HG03039 (cell line): ENCODE data around the gene OR51V1.
A peak's percentile ranks its signal among the peaks of the same experiment; 100 is the strongest.

Experiments used
- ATAC-seq: cut with Tn5 transposase; IDR thresholded peaks from one replicate; pipeline ENCODE4 v1.9.1; 2021; ENCODE audit warnings: mild to moderate bottlenecking, moderate library complexity; ENCODE audit not compliant: unreplicated experiment

The OR51V1 gene

DNA sequence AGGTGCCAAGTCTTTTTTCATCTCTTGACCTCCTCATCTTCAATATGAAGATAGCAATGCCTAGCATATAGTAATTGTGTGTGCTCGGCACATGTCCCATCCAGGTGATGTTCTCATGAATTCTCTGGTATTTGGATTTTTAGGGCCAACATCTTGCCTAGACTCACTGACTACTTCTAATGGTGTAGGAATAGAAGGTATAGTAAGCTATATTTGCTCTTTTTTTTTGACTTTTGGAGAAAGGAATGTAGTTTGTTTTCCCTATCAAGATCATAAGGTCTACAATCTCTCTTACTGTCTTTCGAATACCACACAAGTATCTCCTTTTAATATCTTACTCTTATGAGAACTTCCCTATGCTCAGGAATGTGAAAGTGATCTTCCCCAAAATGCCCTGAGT is 30.6 kb upstream of the OR51V1 start:
- ATAC-seq, result no peak

GRCh38 chr11:5230266-5230665 is 29.8 kb upstream of the OR51V1 start:
- no peak for ATAC-seq

DNA sequence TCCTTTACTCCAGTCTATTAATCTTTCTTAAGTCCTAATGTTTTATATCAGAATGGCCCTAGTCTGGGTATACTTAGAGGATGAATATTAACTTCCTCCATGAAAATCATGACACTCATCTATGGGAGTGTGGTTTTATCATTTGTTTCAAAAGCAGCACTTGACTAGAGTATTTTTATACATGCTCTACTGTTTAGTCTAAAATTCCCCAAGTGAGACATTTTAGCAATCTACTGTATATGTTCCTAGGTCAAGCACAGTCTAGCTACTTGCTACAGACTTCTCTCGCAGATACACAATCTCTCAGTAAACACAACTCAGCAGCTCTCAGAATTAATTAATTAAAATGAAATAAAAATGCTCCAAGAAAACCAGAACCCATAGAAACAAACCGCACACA is 29.3 kb upstream of the OR51V1 start:
- no peak for ATAC-seq

- peak; percentile 57 for ATAC-seq
These were observed 28.9 kb upstream of the OR51V1 start for GRCh38 chr11:5229356-5229755.

DNA sequence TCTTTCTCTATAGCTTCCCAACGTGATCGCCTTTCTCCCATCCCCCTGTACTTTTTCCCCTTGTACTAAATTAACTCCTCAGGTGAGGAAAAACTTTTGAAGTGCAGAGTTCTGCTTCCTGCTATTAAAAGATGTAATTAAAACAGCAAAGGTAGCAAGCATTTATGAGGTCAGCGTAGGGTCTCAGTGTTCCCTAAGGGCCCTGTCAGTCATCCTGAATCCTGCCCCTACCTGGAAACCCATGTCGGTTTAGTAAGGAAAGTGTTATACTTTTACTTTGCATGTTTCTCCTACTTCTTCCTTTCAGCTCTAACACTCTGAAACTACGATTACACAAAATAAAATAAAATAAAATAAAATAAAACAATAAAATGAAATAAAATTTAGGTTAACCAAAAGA is 27.6 kb upstream of the OR51V1 start:
- ATAC-seq, result no peak

GRCh38 chr11:5227681-5228080 is 27.2 kb upstream of the OR51V1 start:
- no peak for ATAC-seq

DNA sequence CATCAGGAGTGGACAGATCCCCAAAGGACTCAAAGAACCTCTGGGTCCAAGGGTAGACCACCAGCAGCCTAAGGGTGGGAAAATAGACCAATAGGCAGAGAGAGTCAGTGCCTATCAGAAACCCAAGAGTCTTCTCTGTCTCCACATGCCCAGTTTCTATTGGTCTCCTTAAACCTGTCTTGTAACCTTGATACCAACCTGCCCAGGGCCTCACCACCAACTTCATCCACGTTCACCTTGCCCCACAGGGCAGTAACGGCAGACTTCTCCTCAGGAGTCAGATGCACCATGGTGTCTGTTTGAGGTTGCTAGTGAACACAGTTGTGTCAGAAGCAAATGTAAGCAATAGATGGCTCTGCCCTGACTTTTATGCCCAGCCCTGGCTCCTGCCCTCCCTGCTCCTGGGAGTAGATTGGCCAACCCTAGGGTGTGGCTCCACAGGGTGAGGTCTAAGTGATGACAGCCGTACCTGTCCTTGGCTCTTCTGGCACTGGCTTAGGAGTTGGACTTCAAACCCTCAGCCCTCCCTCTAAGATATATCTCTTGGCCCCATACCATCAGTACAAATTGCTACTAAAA is 26.3 kb upstream of the OR51V1 start, which contains the start of gene HBB:
Gene HBB, minus strand, starts transcription at position 340 of the 579 bp plus-strand sequence. Its CDS starts 50 bp downstream, at position 290.
- ATAC-seq, result no peak

DNA sequence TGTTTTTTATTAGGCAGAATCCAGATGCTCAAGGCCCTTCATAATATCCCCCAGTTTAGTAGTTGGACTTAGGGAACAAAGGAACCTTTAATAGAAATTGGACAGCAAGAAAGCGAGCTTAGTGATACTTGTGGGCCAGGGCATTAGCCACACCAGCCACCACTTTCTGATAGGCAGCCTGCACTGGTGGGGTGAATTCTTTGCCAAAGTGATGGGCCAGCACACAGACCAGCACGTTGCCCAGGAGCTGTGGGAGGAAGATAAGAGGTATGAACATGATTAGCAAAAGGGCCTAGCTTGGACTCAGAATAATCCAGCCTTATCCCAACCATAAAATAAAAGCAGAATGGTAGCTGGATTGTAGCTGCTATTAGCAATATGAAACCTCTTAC is 25.0 kb upstream of the OR51V1 start:
- no peak for ATAC-seq

GRCh38 chr11:5224538-5225479 is 24.3 kb upstream of the OR51V1 start:
- ATAC-seq, result no peak

GRCh38 chr11:5223686-5224085 is 23.2 kb upstream of the OR51V1 start:
- ATAC-seq, result no peak

- no peak for ATAC-seq
These were observed 22.7 kb upstream of the OR51V1 start for GRCh38 chr11:5223146-5223545.

GRCh38 chr11:5210376-5210885 is 9.9 kb upstream of the OR51V1 start:
- ATAC-seq, result no peak

GRCh38 chr11:5204787-5205186 is 4.3 kb upstream of the OR51V1 start:
- no peak for ATAC-seq

DNA sequence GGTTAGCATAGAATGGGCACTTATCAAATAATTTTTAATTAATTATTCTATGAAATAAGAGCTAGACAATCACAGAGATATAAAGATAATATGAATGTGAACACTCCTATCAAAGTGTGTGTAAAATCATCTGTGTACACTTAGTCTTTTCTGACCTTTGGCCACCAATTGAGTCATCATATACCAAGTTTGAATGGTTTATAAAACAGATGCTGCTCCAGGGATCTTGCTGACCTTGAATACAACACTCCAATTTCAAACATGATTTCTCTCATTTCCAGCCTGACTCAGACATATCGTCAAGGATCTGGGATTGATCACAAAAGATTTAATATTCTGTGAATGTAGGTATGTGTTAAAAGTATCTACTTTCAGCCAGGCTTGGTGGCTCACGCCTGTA is 2.9 kb upstream of the OR51V1 start:
- no peak for ATAC-seq

- no peak for ATAC-seq
These were observed 2.2 kb downstream of the OR51V1 start for GRCh38 chr11:5198285-5198684.

DNA sequence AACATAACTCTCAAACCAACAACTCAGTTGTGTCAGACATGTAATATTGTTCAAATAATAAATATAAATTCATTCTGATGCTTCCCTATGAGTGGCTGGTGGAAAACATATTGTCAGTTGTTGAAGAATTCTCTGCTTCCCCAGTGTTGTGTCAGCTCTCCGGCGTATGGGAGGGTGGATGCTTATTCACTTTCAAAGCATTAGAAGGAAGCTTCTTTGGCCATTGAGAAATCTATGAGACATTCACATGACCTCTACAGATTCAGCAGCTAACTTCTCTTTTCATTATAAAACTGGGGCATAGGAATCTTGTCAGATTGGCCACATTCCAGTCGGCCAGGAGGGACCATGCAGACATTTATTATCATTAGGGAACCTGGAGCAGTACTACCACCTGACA is 2.9 kb downstream of the OR51V1 start:
- no peak for ATAC-seq

DNA sequence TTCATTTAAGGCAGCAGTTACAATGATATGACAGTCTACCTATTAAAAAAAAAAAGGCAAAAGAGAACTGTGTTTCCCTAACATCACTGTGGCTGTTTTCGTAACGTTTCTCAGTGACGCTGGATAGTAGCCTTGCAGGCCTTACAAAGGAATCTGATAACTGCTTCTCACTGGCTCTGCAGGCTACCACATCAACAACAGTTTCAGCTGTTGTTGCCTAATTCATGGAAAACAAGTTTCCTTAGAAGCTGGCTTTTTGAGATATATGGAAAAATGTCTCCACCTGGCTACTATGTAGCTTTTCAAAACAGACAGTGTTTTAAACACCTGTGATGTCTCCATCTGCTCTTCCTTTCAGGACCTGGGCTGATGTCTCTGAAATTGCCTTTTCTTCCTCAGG is 3.8 kb downstream of the OR51V1 start:
- no peak for ATAC-seq

DNA sequence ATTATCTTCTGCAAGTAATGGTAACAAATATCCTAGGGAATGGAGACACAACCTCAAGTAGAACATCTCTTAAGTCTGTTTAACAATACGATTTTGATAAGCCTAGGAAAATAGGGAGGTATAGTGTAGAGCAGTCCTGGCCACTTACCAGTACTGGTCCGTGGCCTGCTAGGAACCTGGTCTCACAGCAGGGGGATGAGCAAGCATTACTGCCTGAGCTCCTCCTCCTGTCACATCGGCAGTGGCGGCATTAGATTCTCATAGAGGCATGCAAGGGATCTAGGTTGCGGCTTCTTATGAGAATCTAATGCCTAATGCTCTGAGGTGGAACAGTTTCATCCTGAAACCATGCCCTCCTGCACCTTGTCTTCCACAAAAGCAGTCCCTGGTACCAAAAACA is 4.4 kb downstream of the OR51V1 start:
- no peak for ATAC-seq

DNA sequence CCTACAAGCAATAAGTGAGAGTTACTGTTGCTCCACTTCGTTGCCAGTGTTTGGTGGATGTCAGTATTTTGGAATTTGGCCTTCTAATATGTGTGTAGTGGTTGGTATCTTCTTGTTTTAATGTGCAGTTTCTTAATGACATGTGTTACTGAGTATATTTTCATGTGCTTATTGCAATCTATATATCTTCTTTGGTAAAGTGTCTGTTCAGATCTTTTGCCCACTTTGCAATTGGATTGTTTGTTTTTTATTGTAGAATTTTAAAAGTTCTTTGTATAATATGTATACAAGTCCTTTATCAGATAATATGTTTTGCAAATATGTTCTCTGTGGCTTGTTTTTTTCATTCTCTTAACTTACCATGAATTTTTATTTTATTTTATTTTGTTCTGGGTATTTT is 7.7 kb downstream of the OR51V1 start:
- ATAC-seq, result no peak

DNA sequence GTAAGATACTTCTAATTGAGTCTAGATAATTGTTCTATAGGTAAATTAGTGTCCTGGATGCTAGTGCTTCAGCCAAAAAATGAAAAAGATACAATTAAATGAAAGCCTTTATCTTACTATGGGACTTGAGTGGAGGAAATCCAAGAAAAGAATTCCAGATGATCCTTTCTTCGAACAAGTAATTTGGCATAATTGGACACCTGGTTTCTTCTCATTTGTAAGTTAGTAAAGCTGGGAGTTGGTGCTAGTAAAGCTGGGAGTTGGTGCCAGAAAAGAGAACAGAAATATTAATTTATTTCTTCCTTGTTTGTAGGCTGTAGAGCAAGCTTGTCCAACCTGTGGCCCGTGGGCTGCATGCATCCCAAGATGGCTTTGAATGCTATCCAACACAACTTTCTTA is 12.3 kb downstream of the OR51V1 start:
- no peak for ATAC-seq

DNA sequence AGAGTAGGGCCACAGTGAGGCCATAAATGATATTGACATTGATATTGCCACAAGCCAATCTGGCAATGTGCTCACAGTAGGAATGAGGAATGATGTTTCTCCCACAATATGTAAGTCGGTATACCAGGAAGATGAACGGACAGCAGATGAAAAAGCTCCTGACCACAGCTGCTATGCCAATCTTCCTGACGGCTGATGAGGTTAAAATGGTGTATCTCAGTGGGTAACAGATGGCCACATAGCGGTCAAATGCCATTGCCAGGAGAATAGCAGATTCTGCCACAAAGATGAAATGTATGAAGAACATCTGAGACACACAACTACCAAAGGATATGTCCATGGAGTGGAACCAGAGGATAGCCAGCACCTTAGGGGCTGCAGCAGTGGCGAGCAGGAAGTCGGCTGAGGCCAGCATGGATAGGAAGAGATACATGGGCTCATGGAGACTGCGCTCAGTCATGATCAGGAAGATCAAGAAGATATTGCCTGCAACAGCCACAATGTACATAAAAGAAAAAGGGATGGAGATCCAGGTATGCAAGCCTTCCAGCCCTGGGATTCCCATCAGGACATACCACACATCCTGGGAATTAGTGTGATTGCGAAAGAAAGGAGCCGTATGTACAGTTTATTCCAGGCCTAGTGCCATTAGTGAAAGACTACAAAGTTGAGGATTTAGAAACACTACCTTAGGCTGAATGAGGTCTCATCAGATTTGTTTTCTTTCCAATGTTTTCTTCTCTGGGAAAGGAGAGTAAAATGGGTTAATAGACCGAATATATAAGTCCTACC is 22.2 kb downstream of the OR51V1 start:
- no peak for ATAC-seq
